PFSK-1 (cell line): Measurements from ENCODE around the gene SASH1.

Source experiments
- FOXP2 ChIP-seq: optimal IDR thresholded peaks from 2 replicates; pipeline ENCODE3; 2011; ENCODE audit warnings: borderline replicate concordance, control low read depth, inconsistent platforms; ENCODE audit not compliant: insufficient read depth; ENCODE audit errors: extremely low read length, extremely low read depth
- POLR2AphosphoS5 ChIP-seq: IDR thresholded peaks from 2 replicates; pipeline ENCODE4 v1.6.1; 2012; ENCODE audit warnings: low read depth, mild to moderate bottlenecking, control low read depth, low read length, moderate library complexity
- REST ChIP-seq, 2 experiments: IDR thresholded peaks; 2 replicates each; pipeline versions ENCODE4 v1.6.1 to v1.8.0; 2011 to 2012; ENCODE audit warnings: low read depth in 2 of 2, low read length in 2 of 2, control low read depth in 1 of 2, inconsistent platforms in 1 of 2, mild to moderate bottlenecking in 1 of 2, moderate library complexity in 1 of 2; ENCODE audit not compliant: insufficient read depth in 1 of 2
- SIN3A ChIP-seq: IDR thresholded peaks from 2 replicates; pipeline ENCODE4 v1.6.1; 2012; ENCODE audit warnings: mild to moderate bottlenecking, low read length, moderate library complexity, borderline replicate concordance; ENCODE audit not compliant: insufficient read depth
- TAF1 ChIP-seq: IDR thresholded peaks from 2 replicates; pipeline ENCODE4 v1.6.1; 2012; ENCODE audit warnings: low read length, control low read depth, borderline replicate concordance; ENCODE audit not compliant: insufficient read depth

Gene SASH1

GRCh38 chr6:148451690-148452089 lies 109.1 kb downstream of the SASH1 start:
- TF ChIP-seq TAF1 (no peak), POLR2AphosphoS5 (no peak), SIN3A (no peak), FOXP2 (no peak), REST (IDR thresholded peaks at IDR 0.05; ENCODE audit: insufficient read depth in 1 of 2, low read depth in 2 of 2, low read length in 2 of 2) (no peak)

- no peak for TF ChIP-seq POLR2AphosphoS5
- TF ChIP-seq TAF1, result no peak
- no peak for TF ChIP-seq SIN3A
- TF ChIP-seq REST (IDR thresholded peaks at IDR 0.05; ENCODE audit: insufficient read depth in 1 of 2, low read depth in 2 of 2, low read length in 2 of 2), result no peak
Measured at GRCh38 chr6:148452876-148453275, 110.2 kb downstream of the SASH1 start.

DNA sequence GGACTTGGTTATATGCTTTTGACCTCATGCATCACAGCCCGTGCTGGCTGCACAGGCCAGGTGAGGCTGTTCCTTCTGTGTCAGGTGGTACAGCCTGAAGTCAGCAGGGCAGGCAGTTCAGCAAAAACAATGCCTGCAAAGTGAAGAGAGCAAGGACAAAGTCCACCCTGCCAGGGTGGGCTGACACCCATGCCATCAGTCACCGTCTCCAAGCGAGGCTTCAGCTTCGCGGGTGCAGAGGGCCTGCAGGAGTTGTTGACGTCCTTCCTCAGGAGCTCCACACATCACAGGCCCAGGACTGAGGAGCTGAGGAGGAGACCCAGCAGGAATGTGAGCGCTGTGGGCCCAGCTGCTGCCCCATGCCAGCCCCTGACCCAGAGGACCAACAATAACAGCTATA lies 111.3 kb downstream of the SASH1 start:
- TF ChIP-seq POLR2AphosphoS5 (no peak), FOXP2 (no peak), SIN3A (no peak), REST (IDR thresholded peaks at IDR 0.05; ENCODE audit: insufficient read depth in 1 of 2, low read depth in 2 of 2, low read length in 2 of 2) (no peak), TAF1 (no peak)

- TF ChIP-seq TAF1, result no peak
- TF ChIP-seq SIN3A, result no peak
- TF ChIP-seq POLR2AphosphoS5, result no peak
- TF ChIP-seq FOXP2, result no peak
- TF ChIP-seq REST (IDR thresholded peaks at IDR 0.05; ENCODE audit: insufficient read depth in 1 of 2, low read depth in 2 of 2, low read length in 2 of 2), result no peak
Measured at GRCh38 chr6:148455225-148455624, 112.6 kb downstream of the SASH1 start.

DNA sequence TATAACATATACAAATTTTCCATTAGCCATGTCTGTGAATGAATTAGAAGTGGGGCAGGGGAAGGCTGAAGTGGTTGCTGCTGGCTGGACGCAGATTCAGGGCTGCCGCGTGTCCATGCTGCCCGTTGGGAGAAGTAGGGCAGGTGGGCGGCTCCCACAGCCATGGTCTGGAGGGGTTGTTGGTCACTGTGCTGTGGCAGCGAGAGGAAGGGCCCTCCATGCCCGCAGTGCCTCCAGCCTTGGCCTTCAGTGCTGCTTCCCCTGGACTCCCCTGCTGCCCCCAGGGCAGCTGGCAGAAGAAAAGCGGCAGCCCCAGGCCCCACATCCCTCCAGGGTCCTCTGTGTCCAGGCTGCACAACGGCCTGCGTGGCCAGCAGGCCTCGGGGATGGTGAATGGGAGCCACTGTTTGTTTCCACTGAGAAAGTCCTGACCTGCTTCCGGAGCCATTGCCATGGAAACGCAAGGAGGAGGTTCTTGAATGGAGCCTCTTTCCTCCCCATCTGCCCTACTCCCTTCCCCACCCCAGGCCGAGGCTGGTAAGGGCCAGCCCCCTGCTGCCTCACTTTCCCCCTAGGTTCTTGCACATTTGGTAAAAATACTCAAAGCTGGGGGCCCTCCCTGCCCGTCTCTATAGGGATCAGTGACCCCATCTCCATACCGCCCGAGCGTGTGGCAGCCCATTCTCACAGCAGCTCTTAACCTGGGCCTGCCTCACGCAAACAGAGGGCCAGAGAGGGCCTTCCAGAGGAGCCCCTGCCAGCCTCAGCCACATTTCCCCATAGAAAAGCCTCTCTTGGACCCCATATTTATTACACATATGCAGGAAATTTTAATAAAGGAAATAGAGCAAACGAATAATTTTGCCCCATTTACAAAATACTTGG lies 113.3 kb downstream of the SASH1 start:
- TF ChIP-seq SIN3A (no peak), POLR2AphosphoS5 (no peak), FOXP2 (no peak), REST (IDR thresholded peaks at IDR 0.05; ENCODE audit: insufficient read depth in 1 of 2, low read depth in 2 of 2, low read length in 2 of 2) (no peak), TAF1 (no peak)
